ENCODE data around the gene GM2A. TPM values are rescaled to one million over a fixed set of nuclear protein-coding genes. Genes with fewer than 3 reads are reported as not detected.

Gene GM2A
- total and polyA plus RNA-seq, 2 of the 13 experiments (the other 11 are each of a cell fraction or from before 2014, with no cell fraction given): 14.6 to 29.6 TPM

DNA sequence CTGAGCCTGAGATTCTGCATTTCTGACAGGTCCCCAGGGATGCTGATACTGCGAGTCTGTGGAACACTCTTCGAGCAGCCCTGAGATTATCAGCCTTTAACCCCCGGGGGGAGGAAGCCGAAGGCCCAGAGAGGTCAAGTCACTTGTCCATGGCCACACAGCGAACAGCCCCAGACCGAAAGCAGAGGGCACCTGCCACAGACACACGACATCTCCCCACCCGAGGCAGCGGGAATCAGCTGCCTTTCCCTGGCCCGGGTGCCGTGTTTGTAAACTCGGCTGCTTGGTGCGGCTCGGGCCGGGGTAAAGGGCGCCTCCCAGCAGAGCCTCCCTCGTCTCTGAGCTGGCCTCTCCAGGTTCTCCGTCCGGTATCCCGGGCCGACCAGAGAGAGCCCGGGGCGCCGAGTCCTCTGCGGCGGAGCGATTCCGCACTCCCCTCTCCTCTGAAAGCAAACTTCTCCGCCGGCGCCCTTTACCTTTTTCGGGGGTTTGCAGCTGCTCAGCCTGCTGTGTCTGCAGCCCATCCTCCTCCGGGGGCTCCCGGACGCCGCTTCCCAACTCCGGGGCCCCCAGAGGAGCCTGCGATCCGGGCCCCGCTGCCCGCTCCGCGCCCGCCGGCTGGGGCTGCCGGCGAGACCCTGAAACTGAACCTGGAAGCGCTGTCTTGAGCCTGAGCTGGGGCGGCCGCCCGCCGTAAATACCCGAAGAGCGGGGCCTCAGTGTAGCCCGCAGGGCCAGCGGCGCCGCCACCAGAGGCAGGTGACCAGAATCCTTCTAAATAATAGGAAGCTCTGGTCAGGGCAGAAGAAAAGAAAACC lies 29.3 kb upstream of the GM2A start, which contains the start of gene CCDC69 (continued):
- 0 out of 2 replicates have a peak, but pooled peaks have one; percentile 25 for TF ChIP-seq ARID2 (CRISPR knock-in tag; IDR thresholded peaks at IDR 0.05; ENCODE audit: borderline replicate concordance)
- TF ChIP-seq, protein P1, sequence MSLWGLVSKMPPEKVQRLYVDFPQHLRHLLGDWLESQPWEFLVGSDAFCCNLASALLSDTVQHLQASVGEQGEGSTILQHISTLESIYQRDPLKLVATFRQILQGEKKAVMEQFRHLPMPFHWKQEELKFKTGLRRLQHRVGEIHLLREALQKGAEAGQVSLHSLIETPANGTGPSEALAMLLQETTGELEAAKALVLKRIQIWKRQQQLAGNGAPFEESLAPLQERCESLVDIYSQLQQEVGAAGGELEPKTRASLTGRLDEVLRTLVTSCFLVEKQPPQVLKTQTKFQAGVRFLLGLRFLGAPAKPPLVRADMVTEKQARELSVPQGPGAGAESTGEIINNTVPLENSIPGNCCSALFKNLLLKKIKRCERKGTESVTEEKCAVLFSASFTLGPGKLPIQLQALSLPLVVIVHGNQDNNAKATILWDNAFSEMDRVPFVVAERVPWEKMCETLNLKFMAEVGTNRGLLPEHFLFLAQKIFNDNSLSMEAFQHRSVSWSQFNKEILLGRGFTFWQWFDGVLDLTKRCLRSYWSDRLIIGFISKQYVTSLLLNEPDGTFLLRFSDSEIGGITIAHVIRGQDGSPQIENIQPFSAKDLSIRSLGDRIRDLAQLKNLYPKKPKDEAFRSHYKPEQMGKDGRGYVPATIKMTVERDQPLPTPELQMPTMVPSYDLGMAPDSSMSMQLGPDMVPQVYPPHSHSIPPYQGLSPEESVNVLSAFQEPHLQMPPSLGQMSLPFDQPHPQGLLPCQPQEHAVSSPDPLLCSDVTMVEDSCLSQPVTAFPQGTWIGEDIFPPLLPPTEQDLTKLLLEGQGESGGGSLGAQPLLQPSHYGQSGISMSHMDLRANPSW (CRISPR knock-in tag; IDR thresholded peaks at IDR 0.05; ENCODE audit: borderline replicate concordance): no peak
- no peak for TF ChIP-seq ZSCAN5A (CRISPR knock-in tag; IDR thresholded peaks at IDR 0.05; ENCODE audit: borderline replicate concordance)
- TF ChIP-seq ZNF790 (CRISPR knock-in tag; IDR thresholded peaks at IDR 0.05; ENCODE audit: borderline replicate concordance): no peak
- peak; percentile 3 for TF ChIP-seq ZEB1 (IDR thresholded peaks at IDR 0.05; ENCODE audit: insufficient replicate concordance, low read depth)
- no peak for TF ChIP-seq ZNF776 (CRISPR knock-in tag; IDR thresholded peaks at IDR 0.05)
- no peak for TF ChIP-seq ZNF30 (CRISPR knock-in tag; IDR thresholded peaks at IDR 0.05)
- TF ChIP-seq ZNF275 (CRISPR knock-in tag; IDR thresholded peaks at IDR 0.05; ENCODE audit: borderline replicate concordance): no peak
- 0 out of 2 replicates have a peak, but pooled peaks have one; percentile 36 for TF ChIP-seq TMF1 (CRISPR knock-in tag; IDR thresholded peaks at IDR 0.05; ENCODE audit: low read depth)
- TF ChIP-seq NFKBIZ (CRISPR knock-in tag; IDR thresholded peaks at IDR 0.05): no peak
- TF ChIP-seq NR1H2 (CRISPR knock-in tag; IDR thresholded peaks at IDR 0.05; ENCODE audit: borderline replicate concordance, low read depth): no peak
- no peak for TF ChIP-seq ZNF281 (CRISPR knock-in tag; IDR thresholded peaks at IDR 0.05; ENCODE audit: borderline replicate concordance)
- no peak for TF ChIP-seq NONO (IDR thresholded peaks at IDR 0.05)
- TF ChIP-seq NONO (CRISPR knock-in tag; conservative IDR thresholded peaks at IDR 0.05): 0 out of 2 replicates have a peak, but pooled peaks have one; percentile 41
- TF ChIP-seq POLR2A (IDR thresholded peaks at IDR 0.05; ENCODE audit: insufficient read depth in 1 of 2, low read depth in 2 of 2, low read length in 2 of 2): peak; percentile 58 to 67
